ENCODE measurements around the gene IKZF2. TPM values are rescaled to one million over a fixed set of nuclear protein-coding genes. Genes with fewer than 3 reads are reported as not detected.

Gene IKZF2
- total RNA-seq, 1 experiment from 2014 or later: 1.6 TPM

DNA sequence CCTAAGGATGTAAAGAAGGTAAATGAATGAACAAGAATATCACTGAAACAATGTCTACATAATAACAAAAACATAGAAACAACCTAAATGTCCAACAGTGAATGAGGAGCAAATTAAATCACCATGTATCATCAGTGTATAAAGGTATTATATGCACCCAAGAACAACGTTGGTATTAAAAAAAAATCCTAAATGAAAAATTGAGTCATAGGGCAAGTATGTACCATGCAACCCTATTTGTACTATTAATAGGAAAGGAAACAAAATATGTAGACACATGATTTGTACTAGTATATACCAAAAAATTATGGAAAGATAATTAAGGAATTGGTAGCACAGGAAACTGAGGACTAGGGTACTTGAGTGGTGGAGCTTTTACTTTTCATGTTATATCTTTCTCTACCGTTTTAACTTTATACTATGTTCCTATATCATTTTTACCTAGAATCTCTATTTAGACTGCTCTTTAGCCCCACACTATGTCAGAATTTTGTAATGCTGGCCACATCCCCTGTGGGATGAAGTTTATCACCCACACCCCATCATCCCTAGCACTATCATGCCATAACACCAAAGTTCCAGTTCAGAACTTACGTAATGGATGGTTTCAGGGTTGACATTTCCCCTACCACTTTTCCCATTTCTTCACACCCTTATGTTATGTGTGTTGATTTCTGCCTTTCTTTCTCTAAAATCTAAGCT lies 25.6 kb downstream of the IKZF2 start:
- H3K9me3 ChIP-seq (ENCODE audit: control insufficient read depth in 1 of 2, insufficient read depth in 1 of 2, low read depth in 1 of 2, low read length in 2 of 2): no peaks in the 10 kb centered on the region
- BruUV-seq (replicated peaks): no TSS peak
- intact Hi-C loops (cut with micrococcal nuclease): no loop called here
- no peak overlapping the region for H3K27ac ChIP-seq (ENCODE audit: low read depth, low read length)
- TF ChIP-seq ZFX (IDR thresholded peaks at IDR 0.05): no peak
- ATAC-seq (no peak), DNase-seq (ENCODE audit: low read depth, low spot score) (no peak)
- no peaks in the 10 kb centered on the region for H3K36me3 ChIP-seq (ENCODE audit: control insufficient read depth in 1 of 2, insufficient read depth in 2 of 2, low read length in 2 of 2)
- no peak overlapping the region for H3K9ac ChIP-seq (ENCODE audit: low read length)
- RAD21 ChIA-PET (ENCODE audit: low non-redundant PET in 1 of 2, low total read pairs in 2 of 2, uncharacterized antibody in 2 of 2, unreplicated experiment in 2 of 2): no interaction called here
- H3K79me2 ChIP-seq (ENCODE audit: insufficient read depth, low read length): no peaks in the 10 kb centered on the region
- H2AFZ ChIP-seq (ENCODE audit: low read depth, low read length, poor library complexity, severe bottlenecking): no peak overlapping the region
- H3K27me3 ChIP-seq (ENCODE audit: insufficient read depth, low read length): no peaks in the 10 kb centered on the region
- H3K4me1 ChIP-seq (ENCODE audit: control insufficient read depth in 1 of 2, insufficient read depth in 2 of 2, low read length in 2 of 2): no peaks in the 10 kb centered on the region
- H3K9me2 ChIP-seq (ENCODE audit: insufficient read depth): no peaks in the 10 kb centered on the region
- no peak overlapping the region for H3K4me2 ChIP-seq (ENCODE audit: low read length)
- CTCF ChIA-PET: no interaction called here
- H3K4me3 ChIP-seq (replicated peaks in 1 of 2; ENCODE audit: low read depth in 1 of 2, low read length in 2 of 2): no peak overlapping the region
- no peaks in the 10 kb centered on the region for H4K20me1 ChIP-seq (ENCODE audit: insufficient read depth)
- POLR2A ChIA-PET: no interaction called here

DNA sequence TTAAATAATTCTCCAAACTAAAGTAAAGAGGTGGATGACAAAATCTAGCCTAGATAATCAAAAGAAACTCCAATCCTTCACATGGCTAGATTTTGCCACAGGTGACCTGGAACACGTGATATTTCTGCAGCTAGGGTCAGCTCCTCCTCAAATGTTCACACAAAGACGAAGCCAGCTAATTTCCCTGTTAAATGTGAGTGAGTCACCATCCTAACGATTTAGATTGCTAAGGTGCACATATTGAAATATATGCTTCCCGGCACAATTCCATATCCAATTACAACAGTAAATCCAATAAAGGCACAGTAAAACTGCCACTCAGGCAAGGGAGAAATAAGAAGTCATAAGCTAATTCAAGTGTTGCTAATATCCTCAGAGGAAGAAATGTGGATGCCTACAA lies 28.7 kb downstream of the IKZF2 start:
- intact Hi-C loops (cut with micrococcal nuclease): no loop called here
- no peak for ATAC-seq
- Histone ChIP-seq H3K9me2 (ENCODE audit: insufficient read depth) (no peaks in the 10 kb centered on the region), H2AFZ (ENCODE audit: low read depth, low read length, poor library complexity, severe bottlenecking) (no peak overlapping the region), H3K79me2 (ENCODE audit: insufficient read depth, low read length) (no peaks in the 10 kb centered on the region), H3K36me3 (ENCODE audit: control insufficient read depth in 1 of 2, insufficient read depth in 2 of 2, low read length in 2 of 2) (no peaks in the 10 kb centered on the region), H3K27ac (ENCODE audit: low read depth, low read length) (no peak overlapping the region), H3K4me3 (replicated peaks in 1 of 2; ENCODE audit: low read depth in 1 of 2, low read length in 2 of 2) (no peak overlapping the region), H3K9me3 (ENCODE audit: control insufficient read depth in 1 of 2, insufficient read depth in 1 of 2, low read depth in 1 of 2, low read length in 2 of 2) (no peaks in the 10 kb centered on the region), H4K20me1 (ENCODE audit: insufficient read depth) (no peaks in the 10 kb centered on the region), H3K4me1 (ENCODE audit: control insufficient read depth in 1 of 2, insufficient read depth in 2 of 2, low read length in 2 of 2) (no peaks in the 10 kb centered on the region), H3K27me3 (ENCODE audit: insufficient read depth, low read length) (no peaks in the 10 kb centered on the region), H3K9ac (ENCODE audit: low read length) (no peak overlapping the region), H3K4me2 (ENCODE audit: low read length) (no peak overlapping the region)
- TF ChIP-seq POLR2A (IDR thresholded peaks at IDR 0.05; ENCODE audit: borderline replicate concordance, extremely low read depth, insufficient read depth, insufficient read length) (no peak), ATF3 (IDR thresholded peaks at IDR 0.05) (no peak), EGR1 (IDR thresholded peaks at IDR 0.05; ENCODE audit: low read depth) (no peak)
- ChIA-PET RAD21 (ENCODE audit: low non-redundant PET in 1 of 2, low total read pairs in 2 of 2, uncharacterized antibody in 2 of 2, unreplicated experiment in 2 of 2) (no interaction called here), POLR2A (no interaction called here), CTCF (no interaction called here)
- no TSS peak for BruUV-seq (replicated peaks)
- no peak for DNase-seq (ENCODE audit: low read depth, low spot score)
